Measurements from ENCODE around the gene DGKG. TPM values are rescaled to one million over a fixed set of nuclear protein-coding genes. Genes with fewer than 3 reads are reported as not detected.

DGKG gene
- total and polyA plus RNA-seq, 2 of the 8 experiments (the other 6 are each of a cell fraction or from before 2014, with no cell fraction given) = 0.30 to 0.48 TPM

- Histone ChIP-seq H2AFZ (ENCODE audit: low read length) (no peak overlapping the region), H3K14ac (ENCODE audit: insufficient read length) (no peak overlapping the region), H3K18ac (ENCODE audit: extremely low read depth, low read length) (no peak overlapping the region), H4K5ac (ENCODE audit: insufficient read length, low read depth, low read length) (no peak overlapping the region), H4K91ac (replicated peaks; ENCODE audit: insufficient read length, low read length) (no peak overlapping the region), H3K79me1 (ENCODE audit: low read depth, low read length) (no peaks in the 10 kb centered on the region), H4K20me1 (replicated peaks in 1 of 2; ENCODE audit: control insufficient read depth in 1 of 2, insufficient read depth in 2 of 2, low read length in 2 of 2) (no peaks in the 10 kb centered on the region), H2BK5ac (ENCODE audit: low read depth, low read length) (no peak overlapping the region), H3K27ac (ENCODE audit: low read depth, low read length) (no peak overlapping the region), H2BK12ac (ENCODE audit: low read depth, low read length) (no peak overlapping the region), H3K4me1 (replicated peaks in 1 of 4; ENCODE audit: control insufficient read depth in 3 of 4, insufficient read depth in 4 of 4, low read length in 3 of 4) (peaks cover 5 to 24% (median 18%) of the 10 kb centered on the region in 4 experiments), H3K9ac (replicated peaks in 1 of 4; ENCODE audit: extremely low read depth in 1 of 4, low read depth in 3 of 4, low read length in 3 of 4) (no peak overlapping the region), H3K4ac (replicated peaks; ENCODE audit: insufficient read length, low read depth, low read length) (no peak overlapping the region), H2BK15ac (ENCODE audit: low read length) (no peak overlapping the region), H3K56ac (replicated peaks; ENCODE audit: insufficient read length, low read depth, low read length) (no peak overlapping the region), H3K23ac (ENCODE audit: insufficient read length) (no peak overlapping the region), H3K4me2 (ENCODE audit: insufficient read depth in 1 of 2, low read depth in 2 of 2, low read length in 2 of 2) (no peak overlapping the region), H3K4me3 (ENCODE audit: extremely low read depth in 1 of 4, insufficient read depth in 2 of 4, low read depth in 3 of 4, low read length in 4 of 4) (no peak overlapping the region), H2BK20ac (ENCODE audit: low read length) (no peak overlapping the region), H3K36me3 (ENCODE audit: control insufficient read depth in 2 of 4, insufficient read depth in 4 of 4, low read length in 3 of 4) (no peaks in the 10 kb centered on the region; a peak in 1 of 8 replicates), H3K9me3 (ENCODE audit: insufficient read depth in 2 of 2, low read depth in 1 of 2, low read length in 1 of 2) (no peaks in the 10 kb centered on the region), H3K23me2 (ENCODE audit: low read depth, low read length) (peaks cover 9% of the 10 kb centered on the region), H2BK120ac (replicated peaks; ENCODE audit: low read depth, low read length) (no peak overlapping the region), H4K8ac (ENCODE audit: extremely low read depth, insufficient read depth, low read length) (no peak overlapping the region), H2AK5ac (ENCODE audit: low read depth, low read length) (no peak overlapping the region), H3K27me3 (replicated peaks in 1 of 4; ENCODE audit: control insufficient read depth in 3 of 4, extremely low read depth in 1 of 4, insufficient read depth in 3 of 4, low read length in 3 of 4) (peaks cover 0 to 16% (median 10%) of the 10 kb centered on the region in 4 experiments; a peak in 5 of 7 replicates), H3K79me2 (ENCODE audit: control insufficient read depth in 1 of 2, insufficient read depth in 2 of 2, low read length in 2 of 2) (peaks cover 0 to 2% of the 10 kb centered on the region in 2 experiments; a peak in 1 of 4 replicates)
- CTCF ChIA-PET (ENCODE audit: partially characterized antibody) = no interaction called here
- WGBS, 2 experiments (ENCODE audit: extremely low coverage in 1 of 2, insufficient coverage in 1 of 2, insufficient read length in 1 of 2, insufficient replicate concordance in 2 of 2, low coverage in 1 of 2, low lambda C conversion rate in 2 of 2, missing lambda C conversion rate in 1 of 2) = 97% methylated on average over 3 of the region's 3 CpGs; no CpG with 5 or more reads in 1 of the 2 experiments
- POLR2A ChIA-PET (ENCODE audit: partially characterized antibody) = no interaction called here
- FAIRE-seq (no peak), DNase-seq (ENCODE audit: low read depth in 1 of 2, low spot score in 2 of 2) (no peak)
- TF ChIP-seq SP1 (IDR thresholded peaks at IDR 0.05; ENCODE audit: low read depth, low read length) (no peak), FOSL1 (IDR thresholded peaks at IDR 0.05; ENCODE audit: insufficient read depth, low read depth, low read length) (no peak), ATF2 (IDR thresholded peaks at IDR 0.05; ENCODE audit: low read length) (no peak), RNF2 (IDR thresholded peaks at IDR 0.05; ENCODE audit: borderline replicate concordance, low read depth, low read length, missing control alignments, poor library complexity, severe bottlenecking) (no peak), HDAC6 (IDR thresholded peaks at IDR 0.05; ENCODE audit: low read depth, low read length) (no peak), CHD1 (IDR thresholded peaks at IDR 0.05; ENCODE audit: low read depth, low read length) (no peak), NRF1 (IDR thresholded peaks at IDR 0.05; ENCODE audit: low read depth, low read length) (no peak), MAFK (IDR thresholded peaks at IDR 0.05; ENCODE audit: low read depth, low read length) (no peak), TEAD4 (IDR thresholded peaks at IDR 0.05; ENCODE audit: low read depth, low read length) (no peak), SUZ12 (IDR thresholded peaks at IDR 0.05; ENCODE audit: low read length) (no peak), MAX (IDR thresholded peaks at IDR 0.05) (no peak)
- TF ChIP-seq, protein P1, sequence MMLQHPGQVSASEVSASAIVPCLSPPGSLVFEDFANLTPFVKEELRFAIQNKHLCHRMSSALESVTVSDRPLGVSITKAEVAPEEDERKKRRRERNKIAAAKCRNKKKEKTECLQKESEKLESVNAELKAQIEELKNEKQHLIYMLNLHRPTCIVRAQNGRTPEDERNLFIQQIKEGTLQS (IDR thresholded peaks at IDR 0.05; ENCODE audit: insufficient read depth, low read depth, low read length) = no peak
Observed at GRCh38 chr3:186100398-186100797, 261.6 kb downstream of the DGKG start.
